ENCODE data around the gene PLPP4. TPM values are rescaled to one million over a fixed set of nuclear protein-coding genes. Genes with fewer than 3 reads are reported as not detected.
"Not testable (repeated sequence)": the region's sequence is repeated elsewhere in the genome, so short reads cannot be mapped to it uniquely, and the experiment has no call there.

Gene PLPP4
- total RNA-seq, 1 donor from 2014 or later, result not detected

DNA sequence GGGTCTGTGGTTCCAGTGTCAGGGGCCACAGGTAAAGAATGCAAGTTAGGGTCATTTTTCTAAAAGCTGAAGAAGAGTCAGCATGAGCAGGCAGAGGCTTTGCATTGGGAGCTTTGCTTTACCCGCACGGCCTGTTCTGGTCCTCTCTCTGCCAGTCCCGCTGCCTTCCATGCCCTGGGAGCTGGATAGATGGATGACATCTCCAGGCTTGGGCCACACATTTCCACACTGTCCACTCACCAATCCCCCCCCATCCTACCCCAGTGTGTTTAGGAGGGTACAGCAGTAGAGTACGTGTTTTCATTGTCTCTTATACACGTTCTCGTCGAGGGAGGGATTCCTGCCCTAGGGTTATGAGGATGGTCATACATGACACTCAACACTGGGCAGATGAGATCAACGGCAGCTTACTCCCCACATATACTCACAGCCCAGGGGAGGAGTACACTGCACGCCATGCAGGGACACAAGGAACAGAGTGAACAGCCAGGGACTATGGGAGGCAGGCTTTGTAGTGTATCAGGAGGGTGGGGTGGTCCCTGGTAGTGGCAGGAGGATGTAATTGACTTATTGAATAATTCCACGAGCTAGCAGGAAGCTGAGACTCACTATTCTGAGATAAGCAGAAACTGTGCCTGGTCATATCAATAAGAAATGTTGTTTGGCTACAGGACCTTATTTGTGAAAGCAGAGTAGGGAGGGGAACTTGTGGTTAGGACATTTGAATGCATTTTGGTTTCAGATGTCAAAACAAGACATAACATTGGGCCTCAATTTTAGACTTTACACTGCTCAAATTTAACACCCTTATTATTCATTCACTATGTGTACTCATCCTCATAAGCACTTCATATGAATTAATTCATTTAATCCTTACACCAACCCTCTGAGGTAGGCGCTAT is 36.6 kb downstream of the PLPP4 start:
- no peak for DNase-seq
- H3K36me3 ChIP-seq, result no peaks in the 10 kb centered on the region
- H3K27ac ChIP-seq, result no peak overlapping the region
- intact Hi-C loops (cut with DNase I), result no loop called here
- H3K4me3 ChIP-seq, result no peak overlapping the region
- TF ChIP-seq, protein P1, sequence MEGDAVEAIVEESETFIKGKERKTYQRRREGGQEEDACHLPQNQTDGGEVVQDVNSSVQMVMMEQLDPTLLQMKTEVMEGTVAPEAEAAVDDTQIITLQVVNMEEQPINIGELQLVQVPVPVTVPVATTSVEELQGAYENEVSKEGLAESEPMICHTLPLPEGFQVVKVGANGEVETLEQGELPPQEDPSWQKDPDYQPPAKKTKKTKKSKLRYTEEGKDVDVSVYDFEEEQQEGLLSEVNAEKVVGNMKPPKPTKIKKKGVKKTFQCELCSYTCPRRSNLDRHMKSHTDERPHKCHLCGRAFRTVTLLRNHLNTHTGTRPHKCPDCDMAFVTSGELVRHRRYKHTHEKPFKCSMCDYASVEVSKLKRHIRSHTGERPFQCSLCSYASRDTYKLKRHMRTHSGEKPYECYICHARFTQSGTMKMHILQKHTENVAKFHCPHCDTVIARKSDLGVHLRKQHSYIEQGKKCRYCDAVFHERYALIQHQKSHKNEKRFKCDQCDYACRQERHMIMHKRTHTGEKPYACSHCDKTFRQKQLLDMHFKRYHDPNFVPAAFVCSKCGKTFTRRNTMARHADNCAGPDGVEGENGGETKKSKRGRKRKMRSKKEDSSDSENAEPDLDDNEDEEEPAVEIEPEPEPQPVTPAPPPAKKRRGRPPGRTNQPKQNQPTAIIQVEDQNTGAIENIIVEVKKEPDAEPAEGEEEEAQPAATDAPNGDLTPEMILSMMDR (IDR thresholded peaks at IDR 0.05), result no peak
- H3K4me1 ChIP-seq, result no peaks in the 10 kb centered on the region
- H3K27me3 ChIP-seq (ENCODE audit: low read depth), result no peaks in the 10 kb centered on the region
- H3K9me3 ChIP-seq, result no peaks in the 10 kb centered on the region
- ATAC-seq, result no peak

DNA sequence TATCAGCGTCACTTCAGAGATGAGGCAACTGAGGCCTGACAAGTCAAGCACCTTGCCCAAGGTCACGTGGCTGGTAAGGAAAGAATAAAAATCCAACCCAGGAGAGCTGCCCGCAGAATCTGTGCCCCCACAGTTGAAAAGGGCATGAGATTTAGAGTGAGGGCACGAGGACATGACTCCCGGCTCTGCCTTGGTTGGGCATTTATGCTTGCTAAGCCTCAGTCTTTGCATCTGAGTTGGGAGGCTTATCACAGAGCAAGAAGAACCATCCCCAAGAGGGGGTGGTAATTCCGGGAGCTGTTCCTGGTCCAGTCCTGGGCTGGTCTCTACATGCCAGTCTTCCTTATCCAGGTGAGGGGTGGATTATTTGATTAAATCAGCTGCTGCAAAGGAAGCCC is 37.3 kb downstream of the PLPP4 start:
- H3K27me3 ChIP-seq (ENCODE audit: low read depth), result no peaks in the 10 kb centered on the region
- intact Hi-C loops (cut with DNase I), result no loop called here
- H3K4me1 ChIP-seq, result no peaks in the 10 kb centered on the region
- DNase-seq (no peak), ATAC-seq (no peak)
- no peak overlapping the region for H3K27ac ChIP-seq
- H3K9me3 ChIP-seq, result no peaks in the 10 kb centered on the region
- TF ChIP-seq, protein P1 (IDR thresholded peaks at IDR 0.05), result no peak
- H3K4me3 ChIP-seq, result no peak overlapping the region
- H3K36me3 ChIP-seq, result no peaks in the 10 kb centered on the region

DNA sequence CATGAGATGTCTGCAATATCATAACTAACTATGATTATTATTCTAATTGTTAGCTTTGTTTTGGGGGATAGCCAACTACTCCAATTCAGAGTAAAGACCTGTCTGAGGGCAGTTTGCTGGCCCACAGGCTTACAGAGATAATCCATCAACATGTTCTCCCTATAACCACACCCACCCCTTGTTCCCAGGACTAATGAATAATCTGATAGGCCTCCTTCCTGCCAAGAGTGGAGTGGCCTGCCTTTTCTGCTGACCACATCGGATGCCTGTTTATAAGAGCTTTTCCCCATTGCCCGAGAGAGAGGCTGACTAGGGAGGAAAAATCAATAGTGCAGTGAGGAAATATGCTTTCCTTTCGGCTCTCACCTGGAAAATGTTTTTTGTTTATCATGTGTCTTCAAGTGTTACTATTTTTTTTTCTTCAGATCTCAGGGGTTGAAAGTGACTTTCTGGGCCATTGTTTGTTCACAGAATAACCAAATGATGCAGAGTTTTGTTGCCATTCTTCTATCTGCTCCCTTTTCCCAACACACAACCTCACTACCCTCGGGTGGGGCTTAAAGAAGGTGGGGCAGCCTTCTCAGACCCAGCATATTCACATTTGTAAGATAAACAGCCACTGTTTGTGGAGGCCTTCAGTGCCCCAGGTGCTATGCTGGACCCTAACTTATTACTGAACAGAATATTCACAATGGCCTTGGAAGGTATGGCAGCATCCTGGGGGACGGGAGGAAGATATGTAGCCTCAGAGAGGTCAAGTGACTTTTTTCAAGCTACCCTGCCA is 38.4 kb downstream of the PLPP4 start:
- no peak for DNase-seq
- H3K4me1 ChIP-seq, result no peaks in the 10 kb centered on the region

DNA sequence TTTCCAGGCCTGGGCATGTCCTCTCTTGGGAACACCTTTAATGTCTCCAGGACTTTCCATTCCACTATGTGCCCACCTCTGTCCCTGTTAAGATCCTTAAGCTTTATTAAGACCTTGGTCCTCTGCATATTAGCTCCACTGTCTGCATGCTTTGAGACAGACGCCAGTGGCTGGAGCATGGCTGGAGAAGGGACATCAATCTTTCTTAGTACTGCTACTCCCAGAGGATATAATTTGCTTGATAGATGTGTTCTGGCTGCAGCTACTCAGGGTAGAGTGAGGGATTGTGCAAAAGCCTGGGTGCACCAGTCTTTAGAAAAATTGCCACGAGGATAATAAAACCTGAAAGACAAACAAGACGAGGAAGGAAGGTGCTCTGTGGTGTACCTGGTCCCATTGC is 42.9 kb downstream of the PLPP4 start:
- TF ChIP-seq, protein P1 (IDR thresholded peaks at IDR 0.05), result no peak
- H3K9me3 ChIP-seq, result no peaks in the 10 kb centered on the region
- no peaks in the 10 kb centered on the region for H3K36me3 ChIP-seq
- no peak for DNase-seq
- H3K27me3 ChIP-seq (ENCODE audit: low read depth), result no peaks in the 10 kb centered on the region
- no peaks in the 10 kb centered on the region for H3K4me1 ChIP-seq
- no peak overlapping the region for H3K27ac ChIP-seq
- no peak overlapping the region for H3K4me3 ChIP-seq
- ATAC-seq, result no peak
- intact Hi-C loops (cut with DNase I), result no loop called here

More for the DNA sequence above, 38.4 kb downstream of the PLPP4 start:
- H3K9me3 ChIP-seq, result no peaks in the 10 kb centered on the region
- TF ChIP-seq, protein P1 (IDR thresholded peaks at IDR 0.05), result no peak
- no peaks in the 10 kb centered on the region for H3K27me3 ChIP-seq (ENCODE audit: low read depth)
- H3K27ac ChIP-seq, result no peak overlapping the region
- intact Hi-C loops (cut with DNase I), result no loop called here
- ATAC-seq, result no peak
- no peaks in the 10 kb centered on the region for H3K36me3 ChIP-seq
- H3K4me3 ChIP-seq, result no peak overlapping the region

DNA sequence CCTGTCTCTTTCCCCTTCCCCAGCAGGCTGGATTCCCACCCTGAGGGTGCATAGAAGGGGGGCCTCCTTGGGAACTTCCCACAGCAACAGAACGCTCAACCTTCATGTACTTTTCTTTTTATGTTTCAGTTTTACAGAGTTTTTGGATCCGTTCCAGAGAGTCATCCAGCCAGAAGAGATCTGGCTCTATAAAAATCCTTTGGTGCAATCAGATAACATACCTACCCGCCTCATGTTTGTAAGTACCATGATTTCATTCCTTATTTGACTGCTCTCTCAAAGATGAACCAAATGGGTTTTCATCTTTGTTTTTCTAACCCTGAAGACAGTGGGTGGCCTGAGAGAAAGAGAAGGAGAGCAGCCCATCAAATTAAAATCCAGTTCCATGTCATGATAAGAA is 46.7 kb downstream of the PLPP4 start:
- intact Hi-C loops (cut with DNase I), result no loop called here

DNA sequence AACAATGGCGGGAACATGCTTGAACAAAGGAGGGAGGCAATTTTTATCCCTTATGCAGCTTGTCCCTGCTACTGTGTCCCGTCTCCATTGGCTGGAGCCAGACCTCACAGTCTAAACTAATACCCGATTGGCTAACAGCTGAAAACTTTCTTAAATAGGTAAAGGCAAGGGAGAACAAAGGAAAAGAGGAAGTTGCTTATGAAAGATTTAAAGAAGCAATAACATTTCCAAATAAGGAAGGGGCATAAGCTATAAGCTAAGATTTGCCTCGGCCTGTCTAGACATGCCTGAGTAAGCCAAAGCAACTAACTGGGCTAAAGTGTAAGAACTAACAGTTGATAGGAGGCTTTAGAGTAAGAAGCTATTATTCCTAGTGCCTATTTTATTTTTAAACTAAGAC is 47.2 kb downstream of the PLPP4 start:
- H3K27ac ChIP-seq; H3K27me3 ChIP-seq (ENCODE audit: low read depth); H3K4me1 ChIP-seq; H3K36me3 ChIP-seq; H3K4me3 ChIP-seq; DNase-seq; intact Hi-C loops (cut with DNase I); H3K9me3 ChIP-seq; ATAC-seq: not testable (repeated sequence)

More for the DNA sequence above, 46.7 kb downstream of the PLPP4 start:
- Histone ChIP-seq H3K36me3 (no peaks in the 10 kb centered on the region), H3K4me3 (no peak overlapping the region), H3K9me3 (no peaks in the 10 kb centered on the region), H3K27ac (no peak overlapping the region), H3K27me3 (ENCODE audit: low read depth) (no peaks in the 10 kb centered on the region), H3K4me1 (no peaks in the 10 kb centered on the region)
- no peak for DNase-seq
- TF ChIP-seq, protein P1 (IDR thresholded peaks at IDR 0.05), result no peak
- no peak for ATAC-seq
